HG03460 (cell line): ENCODE data around the gene WWOX.

Experiments used
- ATAC-seq: cut with Tn5 transposase; IDR thresholded peaks from one replicate; pipeline ENCODE4 v1.9.1; 2021; ENCODE audit not compliant: unreplicated experiment

WWOX gene

DNA sequence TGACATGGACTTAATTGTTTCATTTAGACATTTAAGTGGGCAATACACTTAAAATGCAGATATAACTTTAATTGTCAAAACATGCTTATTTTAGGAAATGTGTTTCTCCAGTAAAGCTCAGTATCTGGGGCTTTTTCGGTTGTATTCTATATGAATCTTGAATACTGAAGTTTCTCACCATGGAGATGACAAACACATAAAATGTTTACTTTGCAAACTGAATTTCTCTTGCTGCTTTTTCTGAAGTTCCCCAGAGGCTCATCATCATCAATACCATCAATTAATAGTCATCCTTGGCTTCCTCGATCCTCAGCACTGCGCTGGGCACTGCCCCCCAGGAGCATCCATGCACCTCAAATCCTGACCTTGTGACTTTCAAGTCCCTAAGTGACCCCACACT, 227.3 kb downstream of the WWOX start:
- ATAC-seq, result no peak

DNA sequence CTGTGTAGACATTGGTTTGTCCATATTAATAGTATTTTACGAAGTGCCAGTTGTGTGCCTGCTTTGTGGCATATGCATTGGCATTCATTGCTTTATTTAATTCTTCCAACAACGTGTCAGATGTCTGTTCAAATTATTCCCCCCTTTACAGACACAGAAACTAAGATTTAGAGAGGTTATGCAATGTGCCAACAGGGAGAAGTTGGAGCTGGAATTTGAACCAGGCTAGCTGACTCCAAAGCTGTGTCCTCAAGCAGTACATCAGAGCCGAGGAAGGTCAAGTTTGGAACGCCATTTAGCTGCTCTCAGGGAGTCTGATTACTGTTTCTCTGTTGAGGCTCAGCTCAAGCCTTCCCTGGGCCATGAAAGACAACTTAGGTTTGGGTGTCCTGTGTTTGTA, 232.3 kb downstream of the WWOX start:
- ATAC-seq, result no peak

DNA sequence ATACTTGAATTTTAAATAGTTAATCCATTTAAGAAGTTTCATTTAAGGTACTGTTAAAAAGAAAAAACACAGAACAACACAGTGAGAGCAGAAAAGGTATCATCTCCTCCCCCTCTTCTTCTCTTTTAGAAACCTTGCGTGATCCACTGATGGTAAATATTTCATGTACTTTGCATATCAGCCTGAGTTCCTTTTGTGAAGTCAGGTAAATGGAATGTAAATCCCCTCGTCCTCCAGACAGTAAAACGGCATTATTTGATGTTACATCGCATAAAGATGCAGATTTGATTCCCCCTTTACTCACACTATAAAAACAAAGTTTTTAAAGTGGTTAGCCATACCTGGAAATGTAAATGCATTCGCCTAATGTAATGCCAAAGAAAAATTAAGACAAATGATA, 234.4 kb downstream of the WWOX start:
- no peak for ATAC-seq

DNA sequence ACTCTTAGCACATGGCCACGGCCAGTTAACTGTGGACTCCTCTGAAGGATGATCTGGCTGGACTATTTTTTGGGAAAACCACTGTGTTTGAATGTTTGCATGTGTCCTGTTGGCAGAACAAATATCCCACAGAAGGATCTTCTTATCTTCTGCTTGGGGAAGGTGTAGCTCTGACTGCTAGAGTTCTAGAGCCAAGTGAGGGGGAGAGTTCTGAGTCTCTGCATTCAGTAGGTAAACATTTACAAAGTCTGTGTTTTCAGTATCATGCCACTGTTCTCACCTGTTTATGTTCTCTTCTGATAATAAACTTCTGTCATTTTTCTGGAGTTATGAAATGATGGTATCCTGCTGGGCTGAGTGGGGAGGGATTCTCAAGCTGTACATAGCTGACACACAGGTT, 241.1 kb downstream of the WWOX start:
- no peak for ATAC-seq

DNA sequence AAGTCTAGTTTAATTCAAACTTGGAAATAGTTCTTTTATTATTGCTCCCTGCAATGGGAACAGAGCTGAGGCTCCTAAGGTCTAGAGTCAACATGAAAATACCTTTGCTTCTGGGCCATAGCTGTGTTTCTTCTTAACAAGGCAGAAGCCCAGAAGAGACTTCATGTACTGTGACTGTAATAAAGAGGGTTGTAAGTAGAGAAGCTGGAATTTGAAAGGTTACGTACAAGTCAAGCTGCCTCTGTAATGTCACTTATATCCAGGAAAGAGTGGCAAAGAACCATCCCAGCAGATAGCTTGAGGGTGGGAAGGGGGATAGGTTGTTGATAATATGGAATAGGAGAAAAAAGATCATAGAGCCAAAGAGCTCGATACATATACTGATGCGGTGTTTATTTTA, 248.6 kb downstream of the WWOX start:
- no peak for ATAC-seq

DNA sequence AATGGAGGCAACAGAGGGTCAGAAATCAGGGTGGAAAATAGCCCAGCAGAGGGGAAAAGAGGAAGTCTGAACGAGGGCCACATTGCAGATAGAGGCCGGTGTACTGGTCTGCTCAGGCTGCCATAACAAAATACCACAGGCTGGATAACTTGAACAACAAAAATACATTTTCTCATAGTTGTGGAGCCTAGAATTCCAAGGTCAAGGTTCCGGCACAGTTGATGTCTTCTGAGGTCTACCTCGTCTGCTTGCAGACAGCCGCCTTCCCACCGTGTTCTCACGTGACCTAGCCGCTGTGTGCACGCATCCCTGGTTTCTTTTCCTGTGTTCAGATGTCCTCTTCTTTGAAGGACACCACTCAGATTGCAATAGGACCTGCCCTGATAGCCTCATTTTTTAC, 249.4 kb downstream of the WWOX start:
- no peak for ATAC-seq

DNA sequence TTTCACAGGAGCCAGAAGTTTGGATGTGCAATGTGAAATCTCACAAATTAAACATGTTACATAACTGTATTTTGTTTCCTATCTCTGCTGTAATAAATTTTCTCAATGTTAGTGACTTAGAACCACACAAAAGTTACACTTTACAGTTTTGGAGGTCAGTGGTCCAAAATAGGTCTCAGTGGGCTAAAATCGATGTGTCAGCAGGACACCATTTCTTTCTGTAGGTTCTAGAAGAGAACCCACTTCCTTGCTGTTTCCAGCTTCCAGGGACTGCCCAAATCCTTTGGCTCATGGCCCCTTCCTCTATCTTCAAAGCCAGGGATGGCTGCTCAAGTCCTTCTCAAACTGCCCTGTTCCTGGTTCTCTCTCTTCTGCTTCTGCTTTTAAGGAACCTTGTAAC, 252.7 kb downstream of the WWOX start:
- no peak for ATAC-seq

DNA sequence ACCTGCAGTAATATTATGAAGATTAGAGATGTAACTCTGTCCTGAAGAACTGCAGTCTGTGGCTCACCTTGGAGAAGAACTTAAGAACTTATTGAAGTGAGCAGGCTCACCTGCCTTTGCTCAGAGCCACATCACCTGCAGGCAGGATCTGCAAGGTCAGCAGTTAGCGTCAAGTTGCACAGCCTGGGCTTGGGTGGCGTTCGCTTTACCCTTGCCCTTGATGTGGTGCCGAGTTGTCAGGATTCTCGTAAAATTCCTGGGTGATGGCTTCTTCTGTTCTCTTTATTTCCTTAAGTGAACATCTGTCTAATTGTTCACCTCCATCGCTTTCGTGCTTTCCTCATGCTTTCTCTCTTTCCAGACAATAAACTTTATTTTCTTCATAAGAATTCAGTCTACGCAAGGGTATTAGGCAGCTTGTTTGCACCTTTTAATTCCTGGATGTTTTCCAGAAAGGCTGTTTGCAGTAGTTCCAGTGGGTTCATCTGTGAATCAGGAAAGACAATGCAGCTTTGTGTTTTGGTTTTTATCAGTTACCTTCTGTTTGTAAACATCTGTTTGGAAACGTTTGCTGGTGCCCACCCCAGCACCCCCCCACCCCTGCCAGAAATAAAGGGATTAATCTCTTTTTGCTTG, 254.3 kb downstream of the WWOX start:
- no peak for ATAC-seq

DNA sequence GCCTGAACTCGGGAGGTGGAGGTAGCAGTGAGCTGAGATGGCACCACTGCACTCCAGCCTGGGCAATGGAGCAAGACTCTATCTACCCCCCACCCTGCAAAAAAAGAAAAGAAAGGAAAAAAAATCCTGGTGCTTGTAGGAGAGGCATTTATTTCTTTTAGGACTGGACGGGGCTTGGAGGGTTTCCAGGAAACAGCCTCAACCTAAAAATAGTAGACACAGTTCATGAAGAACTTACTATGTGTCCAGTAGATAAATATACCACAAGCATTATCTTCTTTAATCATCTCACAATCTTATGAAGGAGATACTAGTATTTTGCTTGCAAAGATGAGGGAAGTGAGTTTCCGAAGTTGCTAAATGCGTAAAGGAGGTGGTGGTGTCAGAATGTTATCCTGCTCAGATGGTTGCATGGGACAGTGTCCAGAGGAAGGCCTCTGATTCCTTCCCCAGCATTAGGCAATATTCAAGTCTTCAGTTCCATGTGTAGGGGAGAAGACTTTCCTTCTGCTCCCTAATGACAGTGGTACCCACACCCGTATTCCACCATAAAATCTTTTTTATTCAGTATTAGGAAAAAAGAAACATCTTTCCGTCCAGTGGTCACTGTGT, 263.2 kb downstream of the WWOX start:
- ATAC-seq, result no peak

DNA sequence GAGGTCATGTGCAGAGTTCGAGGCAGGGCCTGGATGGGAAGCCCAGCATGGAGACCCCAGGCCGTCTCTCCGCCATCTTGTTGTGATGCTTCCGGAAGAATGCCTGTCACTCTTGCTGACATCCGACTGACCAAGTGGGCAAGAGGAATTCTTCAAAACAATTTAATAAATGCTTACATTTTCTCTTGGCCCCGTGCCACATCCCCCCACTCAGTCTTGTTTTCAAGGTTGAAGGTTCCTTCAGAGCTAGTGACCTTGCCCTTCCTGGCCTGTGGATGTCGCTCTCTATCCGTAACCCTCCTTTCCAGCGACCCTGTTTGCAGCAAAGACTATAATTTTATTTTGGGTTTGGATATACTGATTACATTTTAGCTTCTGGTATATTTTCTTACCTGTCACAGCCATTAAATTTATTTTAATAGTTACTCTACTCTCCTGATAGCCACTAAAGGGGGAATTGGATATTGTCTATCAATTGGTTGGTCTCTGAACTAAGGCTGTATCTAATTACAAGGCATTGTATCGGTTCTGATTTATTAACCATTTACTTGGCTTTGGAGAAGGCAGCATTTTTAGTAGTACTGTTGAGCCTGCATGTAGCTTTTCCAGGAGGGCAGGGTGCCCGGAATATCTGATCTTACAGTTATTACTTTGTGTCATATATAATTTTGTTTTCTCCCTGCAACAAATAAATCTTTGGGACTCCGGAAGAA, 264.5 kb downstream of the WWOX start:
- no peak for ATAC-seq

DNA sequence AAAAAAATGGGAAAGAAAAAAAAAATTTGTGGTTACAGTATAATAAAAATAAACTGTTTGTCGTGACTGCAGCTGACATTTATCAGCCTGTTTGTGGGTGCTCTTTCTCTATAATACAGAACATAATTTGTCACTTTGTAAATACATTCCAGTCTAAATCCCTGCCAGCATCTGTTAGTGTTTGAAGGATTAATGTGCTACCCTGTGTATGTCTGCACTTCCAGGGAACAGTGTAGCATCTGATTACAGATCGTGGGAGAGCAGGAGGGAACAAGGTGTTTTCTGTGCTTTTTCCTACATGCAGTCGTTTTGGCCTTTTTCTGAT, 265.1 kb downstream of the WWOX start:
- ATAC-seq, result no peak

DNA sequence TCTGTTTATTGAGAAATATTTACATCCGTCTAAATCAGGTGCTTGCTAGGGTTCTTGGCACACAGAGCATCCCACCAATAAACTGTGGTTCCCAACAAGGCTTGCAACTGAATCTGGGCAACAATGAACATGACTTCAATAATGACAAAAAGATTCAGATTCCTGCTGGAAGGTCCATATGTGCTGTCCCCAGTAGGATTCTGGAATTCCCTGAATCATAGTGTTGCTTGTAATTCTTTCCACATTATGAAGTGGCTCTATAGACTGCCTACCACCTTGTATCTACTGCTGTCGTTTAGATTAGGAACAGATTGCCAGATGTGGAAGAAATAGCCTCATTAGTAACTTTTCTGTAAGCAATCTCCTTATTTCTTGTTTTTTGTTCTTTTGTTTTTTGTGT, 265.9 kb downstream of the WWOX start:
- ATAC-seq, result no peak

DNA sequence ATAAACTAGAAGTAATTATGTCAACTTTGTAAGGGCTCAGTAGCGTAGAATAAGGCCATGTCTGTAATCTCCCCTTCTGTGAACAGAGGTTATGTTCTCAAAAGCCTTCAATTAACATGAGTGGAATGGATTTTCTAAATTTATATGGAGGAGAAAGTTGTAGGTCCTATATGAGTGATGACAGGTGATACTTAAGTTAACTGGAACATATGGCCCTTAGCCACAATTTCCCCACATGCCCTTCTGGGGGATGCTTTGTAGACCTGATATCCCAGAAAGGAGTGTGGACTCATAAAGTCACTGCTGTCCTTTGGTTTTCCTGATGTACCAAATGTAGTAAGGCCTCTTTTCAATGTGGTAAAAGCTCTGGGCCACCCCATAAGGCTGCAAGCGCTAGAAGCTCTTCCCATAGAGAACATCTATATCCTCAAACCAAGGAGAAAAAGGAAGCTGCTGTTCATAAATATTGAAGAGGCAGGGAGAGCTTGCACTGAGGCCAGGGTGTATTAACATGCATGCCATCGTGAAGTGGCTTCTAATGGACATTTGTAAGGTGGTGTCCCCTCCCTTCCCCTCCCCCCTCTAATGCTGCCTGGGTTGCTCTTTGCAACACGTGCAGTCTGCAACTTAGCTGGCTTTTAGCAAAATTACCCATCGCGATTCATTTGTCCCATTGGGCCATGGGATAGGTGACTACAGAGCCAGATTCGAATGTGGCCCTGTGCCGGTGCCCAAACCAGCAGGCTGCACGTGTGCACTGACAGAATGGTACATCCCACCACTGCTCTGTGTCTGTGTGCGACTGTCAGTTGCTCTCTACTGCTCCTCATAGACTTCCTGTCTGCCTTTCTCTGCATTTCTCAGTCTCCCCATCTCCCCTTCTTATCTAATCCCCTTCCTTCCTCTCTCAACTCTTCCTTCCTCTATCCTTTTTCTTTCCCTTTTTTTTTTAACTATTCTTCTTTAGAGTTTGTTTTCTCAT, 269.0 kb downstream of the WWOX start:
- no peak for ATAC-seq

DNA sequence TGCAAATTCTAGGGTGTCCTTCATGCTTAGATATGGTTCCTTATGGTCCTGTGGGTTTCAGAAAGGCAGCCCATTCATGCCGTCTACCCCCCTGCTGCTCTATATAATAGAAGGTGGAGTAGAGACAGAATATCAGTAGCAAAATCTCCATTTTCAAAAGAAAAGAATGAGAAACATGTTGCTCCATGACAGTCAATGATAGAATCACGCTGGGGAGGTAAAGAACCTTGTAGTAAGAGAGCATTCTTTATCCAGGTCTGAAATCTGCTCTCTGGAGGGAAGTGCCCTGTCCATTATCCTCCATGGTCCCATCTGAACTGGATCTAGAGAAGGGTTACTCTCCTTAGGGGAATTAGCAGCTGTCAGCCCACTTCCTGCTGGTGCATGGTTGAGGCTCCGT, 272.8 kb downstream of the WWOX start:
- ATAC-seq, result no peak

DNA sequence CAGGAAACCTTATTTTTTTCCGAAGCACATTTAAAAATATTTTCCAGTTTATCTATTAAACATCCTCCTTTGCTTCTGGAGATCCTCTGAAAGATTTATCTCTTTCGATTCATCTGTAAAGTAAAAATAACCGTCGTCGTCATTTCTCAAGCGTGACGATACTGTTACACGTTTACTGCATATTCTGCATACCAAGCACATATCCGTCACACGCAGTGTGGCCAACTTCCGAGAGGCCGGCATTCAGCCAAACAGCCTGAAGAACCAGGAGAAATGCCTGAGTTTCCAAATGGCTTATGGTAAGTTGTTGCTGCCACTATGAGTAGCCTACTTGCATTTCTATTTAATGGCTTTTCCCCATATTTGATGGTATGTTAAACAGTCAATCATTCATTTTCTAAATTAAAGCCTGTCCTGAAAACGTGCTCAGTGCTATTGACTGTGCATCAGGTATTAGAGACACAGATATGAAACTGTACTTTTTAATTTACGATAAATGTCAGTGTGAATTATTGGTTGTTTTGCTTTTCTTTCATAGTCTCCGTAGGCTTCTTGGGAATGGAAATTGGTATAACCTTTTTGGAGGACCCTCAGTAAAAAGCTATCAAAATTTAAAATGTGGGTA, 275.7 kb downstream of the WWOX start:
- no peak for ATAC-seq

DNA sequence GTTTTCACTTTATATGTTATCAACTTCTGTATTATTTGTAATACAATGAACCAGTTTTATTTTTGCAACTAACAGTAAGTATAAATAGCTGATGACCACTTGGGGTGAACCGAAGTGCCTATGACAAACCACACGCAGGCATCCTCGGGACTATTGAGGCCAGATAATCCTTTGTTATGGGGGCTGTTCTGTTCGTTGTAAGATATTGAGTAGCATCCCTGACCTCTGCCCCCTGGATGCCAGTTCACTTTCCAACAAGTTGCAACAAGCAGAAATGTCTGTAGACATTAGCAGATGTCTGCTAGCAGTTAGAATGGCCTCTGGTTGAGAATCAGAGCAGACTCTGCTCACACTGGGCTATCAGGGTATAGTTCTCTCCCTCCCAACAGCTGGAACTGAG, 277.0 kb downstream of the WWOX start:
- no peak for ATAC-seq

DNA sequence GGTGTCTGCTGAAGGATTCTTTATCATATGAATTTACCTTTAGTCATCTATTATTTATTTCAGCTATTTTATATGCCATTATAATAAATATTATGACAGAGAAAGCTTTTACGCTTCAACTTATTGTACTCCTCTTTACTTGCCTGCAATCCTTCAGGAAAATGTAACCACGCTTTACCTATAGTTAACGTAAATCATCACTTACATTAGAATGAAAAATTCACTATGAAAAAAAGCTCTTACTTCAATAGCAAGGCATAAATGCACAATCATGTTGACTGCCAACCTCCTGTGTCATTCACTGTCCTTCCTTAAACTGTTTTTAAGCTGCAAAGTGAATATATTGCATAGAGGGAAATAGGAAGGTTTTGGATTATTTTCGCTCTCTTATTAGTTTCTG, 277.9 kb downstream of the WWOX start:
- no peak for ATAC-seq

DNA sequence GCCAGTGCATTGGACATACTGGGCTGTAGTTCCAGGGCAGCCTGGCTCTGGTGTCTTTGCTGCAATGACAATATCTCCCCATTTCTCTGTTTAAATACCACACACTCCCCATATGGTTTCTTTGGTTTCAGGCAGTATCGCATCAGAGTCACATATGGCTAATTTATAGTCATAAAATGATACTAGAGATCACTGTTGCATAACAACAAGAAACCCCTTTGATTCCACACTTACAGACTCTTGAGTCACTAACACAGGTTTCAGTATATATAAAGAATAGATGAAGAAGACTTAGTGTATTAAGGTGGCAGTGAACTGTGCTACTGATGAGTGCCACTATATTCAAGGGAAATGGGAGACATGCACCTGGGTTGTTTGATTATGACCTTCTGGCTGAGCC, 281.6 kb downstream of the WWOX start:
- no peak for ATAC-seq

DNA sequence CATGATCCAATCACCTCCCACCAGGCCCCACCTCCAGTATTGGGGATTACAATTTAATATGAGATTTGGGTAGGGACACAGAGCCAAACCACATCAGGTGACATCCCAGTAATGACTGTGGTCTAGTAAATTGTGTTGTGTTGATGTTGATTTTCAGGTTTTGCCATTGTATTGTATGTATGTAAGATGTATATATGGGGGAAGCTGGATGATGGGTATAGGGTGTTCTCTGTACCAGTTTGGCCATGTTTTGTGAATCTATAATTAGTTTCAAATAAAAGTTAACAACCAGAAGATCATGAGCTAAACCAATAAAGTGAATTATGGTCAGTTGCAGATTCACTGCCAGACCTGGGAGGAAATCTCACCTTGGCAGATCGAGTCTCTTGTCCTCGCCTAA, 283.7 kb downstream of the WWOX start:
- ATAC-seq, result no peak

DNA sequence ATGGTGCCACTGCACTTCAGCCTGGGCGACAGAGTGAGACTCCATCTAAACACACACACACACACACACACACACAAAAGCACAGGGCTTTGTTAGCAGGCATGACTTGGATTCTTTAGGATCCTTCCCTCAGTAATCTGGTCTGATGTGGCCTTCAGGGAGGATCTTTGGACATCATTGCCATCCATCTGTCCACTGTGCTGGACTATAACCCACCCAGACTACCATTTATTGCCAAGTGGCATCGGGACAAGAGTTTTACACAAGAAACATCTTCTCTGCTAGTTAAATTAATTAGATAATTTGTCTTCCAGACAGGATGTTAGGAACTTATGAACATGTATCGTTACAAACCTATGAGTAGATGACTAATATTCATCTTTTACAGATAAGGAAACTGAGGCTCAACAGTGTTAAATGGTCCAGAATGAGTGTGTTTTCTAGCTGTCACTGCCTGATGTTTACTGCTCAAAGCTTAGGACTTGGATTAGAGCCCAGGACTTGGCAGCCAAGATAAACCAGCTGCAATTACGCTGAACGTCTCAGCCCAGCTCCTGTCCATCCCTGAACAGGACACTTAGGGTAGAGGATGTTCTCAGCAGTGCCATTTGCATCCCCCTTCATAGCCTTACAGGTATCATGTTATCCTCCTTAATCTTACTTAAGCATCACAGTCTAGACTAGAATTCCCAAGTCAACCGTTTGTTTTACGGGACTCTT, 285.8 kb downstream of the WWOX start:
- no peak for ATAC-seq
